Measurements from ENCODE around the gene INTS12.
A peak's percentile ranks its signal among the peaks of the same experiment; 100 is the strongest.
"Not testable (repeated sequence)": the region's sequence is repeated elsewhere in the genome, so short reads cannot be mapped to it uniquely, and the experiment has no call there.

Gene INTS12

DNA sequence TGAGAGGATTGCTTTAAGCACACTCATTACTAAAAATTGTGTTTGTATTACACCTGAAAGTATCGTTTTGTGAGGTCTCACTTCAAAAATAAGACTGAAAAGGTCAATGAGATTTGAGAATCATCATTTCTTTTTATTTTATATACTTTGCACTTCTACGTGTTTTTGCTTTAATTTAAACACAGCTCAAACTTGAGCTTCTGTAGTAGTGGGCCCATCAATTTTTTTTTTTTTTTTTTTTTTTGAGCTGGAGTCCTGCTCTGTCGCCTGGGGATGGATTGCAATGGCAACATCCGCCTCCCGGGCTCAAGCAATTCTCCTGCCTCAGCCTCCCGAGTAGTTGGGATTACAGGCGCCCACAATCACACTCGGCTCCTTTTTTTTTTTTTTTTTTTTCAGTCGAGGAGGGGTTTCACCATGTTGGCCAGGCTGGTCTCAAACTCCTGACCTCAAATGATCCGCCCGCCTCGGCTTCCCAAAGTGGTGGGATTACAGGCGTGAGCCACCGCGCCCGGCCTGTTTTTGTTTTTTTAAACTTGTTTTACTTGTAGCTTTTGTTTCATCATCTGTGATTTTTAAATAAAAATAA is 1.6 kb upstream of the INTS12 start:
- DNase-seq (ENCODE audit: low spot score) (no peak), ATAC-seq (ENCODE audit: low read depth) (no peak)
- Histone ChIP-seq H3K4me3 (ENCODE audit: severe bottlenecking) (peak overlapping the region; percentile 77), H3K4me1 (ENCODE audit: insufficient read depth, poor library complexity, severe bottlenecking) (peaks cover 41% of the 10 kb centered on the region), H3K27ac (ENCODE audit: poor library complexity, severe bottlenecking) (no peak overlapping the region), H3K9me3 (ENCODE audit: severe bottlenecking) (no peaks in the 10 kb centered on the region), H3K27me3 (ENCODE audit: insufficient read depth, poor library complexity, severe bottlenecking) (no peaks in the 10 kb centered on the region), H3K36me3 (ENCODE audit: low read depth) (no peaks in the 10 kb centered on the region; the same call in 1 of the 2 replicates)
- TF ChIP-seq, protein P1, sequence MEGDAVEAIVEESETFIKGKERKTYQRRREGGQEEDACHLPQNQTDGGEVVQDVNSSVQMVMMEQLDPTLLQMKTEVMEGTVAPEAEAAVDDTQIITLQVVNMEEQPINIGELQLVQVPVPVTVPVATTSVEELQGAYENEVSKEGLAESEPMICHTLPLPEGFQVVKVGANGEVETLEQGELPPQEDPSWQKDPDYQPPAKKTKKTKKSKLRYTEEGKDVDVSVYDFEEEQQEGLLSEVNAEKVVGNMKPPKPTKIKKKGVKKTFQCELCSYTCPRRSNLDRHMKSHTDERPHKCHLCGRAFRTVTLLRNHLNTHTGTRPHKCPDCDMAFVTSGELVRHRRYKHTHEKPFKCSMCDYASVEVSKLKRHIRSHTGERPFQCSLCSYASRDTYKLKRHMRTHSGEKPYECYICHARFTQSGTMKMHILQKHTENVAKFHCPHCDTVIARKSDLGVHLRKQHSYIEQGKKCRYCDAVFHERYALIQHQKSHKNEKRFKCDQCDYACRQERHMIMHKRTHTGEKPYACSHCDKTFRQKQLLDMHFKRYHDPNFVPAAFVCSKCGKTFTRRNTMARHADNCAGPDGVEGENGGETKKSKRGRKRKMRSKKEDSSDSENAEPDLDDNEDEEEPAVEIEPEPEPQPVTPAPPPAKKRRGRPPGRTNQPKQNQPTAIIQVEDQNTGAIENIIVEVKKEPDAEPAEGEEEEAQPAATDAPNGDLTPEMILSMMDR (IDR thresholded peaks at IDR 0.05; ENCODE audit: poor library complexity, severe bottlenecking) = no peak

DNA sequence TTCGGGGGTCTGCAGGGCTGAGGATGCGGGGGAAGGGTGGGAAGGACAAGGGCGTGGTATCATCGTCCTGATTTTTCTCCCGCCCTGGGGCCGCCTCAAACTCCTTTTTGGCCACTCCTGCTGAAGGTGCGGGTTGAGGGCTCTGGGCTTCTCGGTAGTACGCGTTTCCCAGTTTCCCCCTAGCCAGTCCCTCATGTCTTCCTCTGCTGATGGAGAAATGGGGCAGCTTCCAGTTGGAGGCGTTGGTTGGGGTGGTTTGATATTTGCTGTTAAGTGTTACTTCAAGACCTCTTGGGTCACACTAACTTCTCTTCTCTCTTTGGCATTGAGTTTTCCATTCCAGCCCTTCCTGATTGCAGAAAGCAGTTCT is 577 bp upstream of the INTS12 start:
- ATAC-seq (ENCODE audit: low read depth) (peak; percentile 54), DNase-seq (ENCODE audit: low spot score) (no peak)
- peak overlapping the region; percentile 71 for H3K27ac ChIP-seq (ENCODE audit: poor library complexity, severe bottlenecking)
- H3K4me3 ChIP-seq (ENCODE audit: severe bottlenecking) = peak overlapping the region; percentile 77
- no peaks in the 10 kb centered on the region; the same call in 1 of the 2 replicates for H3K36me3 ChIP-seq (ENCODE audit: low read depth)
- TF ChIP-seq, protein P1 (IDR thresholded peaks at IDR 0.05; ENCODE audit: poor library complexity, severe bottlenecking) = no peak
- H3K27me3 ChIP-seq (ENCODE audit: insufficient read depth, poor library complexity, severe bottlenecking) = no peaks in the 10 kb centered on the region
- H3K4me1 ChIP-seq (ENCODE audit: insufficient read depth, poor library complexity, severe bottlenecking) = peaks cover 30% of the 10 kb centered on the region
- H3K9me3 ChIP-seq (ENCODE audit: severe bottlenecking) = no peaks in the 10 kb centered on the region

DNA sequence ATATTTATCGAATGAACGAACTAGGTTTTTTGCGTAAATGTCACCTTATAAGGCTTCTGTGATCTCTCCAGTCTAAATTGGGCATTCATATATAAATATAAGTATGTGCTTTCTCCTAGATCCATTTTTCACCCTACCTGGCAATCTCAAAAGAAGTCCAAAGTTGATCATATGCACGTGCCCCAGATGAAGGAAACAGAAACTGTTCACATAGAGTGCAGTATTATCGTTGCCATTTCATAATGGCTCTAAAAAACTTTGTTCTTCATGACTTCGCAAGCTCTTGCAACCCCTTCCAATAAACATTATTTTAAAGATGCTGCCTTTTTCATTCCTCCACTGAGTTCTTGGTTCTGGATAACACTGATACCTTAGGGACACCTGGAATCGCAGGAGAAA is 708 bp downstream of the INTS12 start:
- Histone ChIP-seq H3K9me3 (ENCODE audit: severe bottlenecking) (no peaks in the 10 kb centered on the region), H3K36me3 (ENCODE audit: low read depth) (peaks cover 3% of the 10 kb centered on the region; the same call in 1 of the 2 replicates), H3K27me3 (ENCODE audit: insufficient read depth, poor library complexity, severe bottlenecking) (no peaks in the 10 kb centered on the region), H3K4me1 (ENCODE audit: insufficient read depth, poor library complexity, severe bottlenecking) (peaks cover 17% of the 10 kb centered on the region), H3K4me3 (ENCODE audit: severe bottlenecking) (peak overlapping the region; percentile 77), H3K27ac (ENCODE audit: poor library complexity, severe bottlenecking) (peak overlapping the region; percentile 71)
- DNase-seq (ENCODE audit: low spot score) = no peak
- ATAC-seq (ENCODE audit: low read depth) = no peak
- TF ChIP-seq, protein P1 (IDR thresholded peaks at IDR 0.05; ENCODE audit: poor library complexity, severe bottlenecking) = no peak

DNA sequence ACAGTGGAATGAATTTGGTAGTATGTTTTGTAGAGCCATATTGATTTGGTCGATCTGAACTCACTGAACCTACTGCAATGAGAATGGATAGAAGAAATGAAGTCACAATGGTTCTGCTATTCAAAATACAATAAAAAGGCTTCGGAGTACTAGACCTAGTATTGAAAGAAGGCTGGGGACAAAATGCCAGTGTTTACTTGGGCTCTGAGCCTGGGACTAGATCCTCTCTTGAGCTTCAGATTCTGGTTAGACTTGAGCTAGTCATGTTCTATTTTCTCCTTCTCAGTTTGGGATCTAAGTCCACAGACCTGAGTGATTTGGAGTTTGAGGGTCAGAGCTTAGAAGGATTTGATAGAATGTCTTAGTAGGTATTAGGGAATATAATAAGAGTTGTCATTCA is 9.9 kb downstream of the INTS12 start:
- TF ChIP-seq, protein P1 (IDR thresholded peaks at IDR 0.05; ENCODE audit: poor library complexity, severe bottlenecking) = no peak
- H3K9me3 ChIP-seq (ENCODE audit: severe bottlenecking) = no peaks in the 10 kb centered on the region
- no peak overlapping the region for H3K27ac ChIP-seq (ENCODE audit: poor library complexity, severe bottlenecking)
- no peak overlapping the region for H3K4me3 ChIP-seq (ENCODE audit: severe bottlenecking)
- H3K27me3 ChIP-seq (ENCODE audit: insufficient read depth, poor library complexity, severe bottlenecking) = no peaks in the 10 kb centered on the region
- ATAC-seq (ENCODE audit: low read depth) (no peak), DNase-seq (ENCODE audit: low spot score) (no peak)
- H3K4me1 ChIP-seq (ENCODE audit: insufficient read depth, poor library complexity, severe bottlenecking) = no peaks in the 10 kb centered on the region
- peaks cover 51% of the 10 kb centered on the region for H3K36me3 ChIP-seq (ENCODE audit: low read depth)

DNA sequence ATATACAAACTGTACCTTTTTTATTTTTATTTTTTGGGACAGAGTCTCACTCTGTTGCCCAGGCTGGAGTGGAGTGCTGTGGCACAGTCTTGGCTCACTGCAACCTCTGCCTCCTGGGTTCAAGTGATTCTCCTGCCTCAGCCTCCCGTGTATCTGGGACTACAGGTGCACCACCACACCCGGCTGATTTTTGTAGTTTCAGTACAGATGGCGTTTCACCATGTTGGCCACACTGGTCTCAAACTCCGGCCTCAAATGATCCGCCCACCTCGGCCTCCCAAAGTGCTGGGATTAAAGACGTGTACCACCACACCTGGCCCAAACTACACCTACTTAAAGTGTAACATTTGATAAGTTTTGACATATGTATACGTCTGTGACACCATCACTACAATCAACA is 12.7 kb downstream of the INTS12 start:
- H3K27ac ChIP-seq (ENCODE audit: poor library complexity, severe bottlenecking); H3K4me1 ChIP-seq (ENCODE audit: insufficient read depth, poor library complexity, severe bottlenecking); H3K9me3 ChIP-seq (ENCODE audit: severe bottlenecking); DNase-seq (ENCODE audit: low spot score); H3K27me3 ChIP-seq (ENCODE audit: insufficient read depth, poor library complexity, severe bottlenecking); H3K4me3 ChIP-seq (ENCODE audit: severe bottlenecking); ATAC-seq (ENCODE audit: low read depth): not testable (repeated sequence)
- H3K36me3 ChIP-seq (ENCODE audit: low read depth) = peaks cover 70% of the 10 kb centered on the region

DNA sequence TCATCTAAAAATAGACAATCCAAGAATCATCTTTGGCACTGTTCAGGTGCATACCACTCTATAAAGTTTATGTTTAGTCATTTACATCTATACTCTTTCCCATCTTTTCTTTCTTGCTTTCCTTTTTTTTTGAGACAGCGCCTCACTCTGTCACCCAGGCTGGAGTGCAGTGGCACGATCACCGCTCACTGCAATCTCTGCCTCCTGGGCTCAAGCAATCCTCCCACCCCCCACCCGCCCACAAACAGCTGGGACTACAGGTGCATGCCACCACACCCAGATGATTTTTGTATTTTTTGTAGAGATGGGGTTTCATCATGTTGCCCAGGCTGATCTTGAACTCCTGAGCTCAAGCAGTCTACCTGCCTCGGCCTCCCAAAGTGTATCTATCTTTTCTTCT is 13.7 kb downstream of the INTS12 start:
- not testable (repeated sequence) for ATAC-seq (ENCODE audit: low read depth); H3K27ac ChIP-seq (ENCODE audit: poor library complexity, severe bottlenecking); H3K4me3 ChIP-seq (ENCODE audit: severe bottlenecking); DNase-seq (ENCODE audit: low spot score); H3K27me3 ChIP-seq (ENCODE audit: insufficient read depth, poor library complexity, severe bottlenecking); H3K4me1 ChIP-seq (ENCODE audit: insufficient read depth, poor library complexity, severe bottlenecking); H3K9me3 ChIP-seq (ENCODE audit: severe bottlenecking)
- peaks cover 80% of the 10 kb centered on the region for H3K36me3 ChIP-seq (ENCODE audit: low read depth)
